Neural progenitor cell (in vitro differentiated cells): Measurements from ENCODE around the gene JPH3. TPM values are rescaled to one million over a fixed set of nuclear protein-coding genes. Genes with fewer than 3 reads are reported as not detected.

Experiments used
- DNase-seq: peaks from one replicate; pipeline ENCODE4 v3.0.0-alpha.2; 2016; ENCODE audit warnings: low spot score
- H2AFZ ChIP-seq: fragments of 200-600 bp; sonication (generic); replicated peaks from 2 replicates; pipeline ENCODE4 v1.6.1; 2016; ENCODE audit warnings: antibody characterized with exemption
- H3F3A ChIP-seq: fragments of 200-600 bp; sonication (generic); 2 replicates; pipeline ENCODE4 v1.6.1; 2016; ENCODE audit warnings: antibody characterized with exemption, low read depth
- H3K27ac ChIP-seq: fragments of 200-600 bp; sonication (generic); 2 replicates; pipeline ENCODE4 v1.5.1; 2016; ENCODE audit warnings: mild to moderate bottlenecking
- H3K27me3 ChIP-seq: fragments of 200-600 bp; sonication (generic); 2 replicates; pipeline ENCODE4 v1.6.1; 2016; ENCODE audit warnings: mild to moderate bottlenecking, moderate library complexity
- H3K36me3 ChIP-seq: fragments of 200-600 bp; sonication (generic); 2 replicates; pipeline ENCODE4 v1.5.1; 2016
- H3K4me1 ChIP-seq: fragments of 200-600 bp; sonication (generic); 2 replicates; pipeline ENCODE4 v1.6.1; 2016; ENCODE audit warnings: mixed run types
- H3K4me2 ChIP-seq: fragments of 200-600 bp; sonication (generic); 2 replicates; pipeline ENCODE4 v1.6.1; 2016
- H3K4me3 ChIP-seq: fragments of 200-600 bp; sonication (generic); 2 replicates; pipeline ENCODE4 v1.5.1; 2016
- H3K79me2 ChIP-seq: fragments of 200-600 bp; sonication (generic); 2 replicates; pipeline ENCODE4 v1.6.1; 2016; ENCODE audit warnings: low read depth
- H3K9ac ChIP-seq: fragments of 200-600 bp; sonication (generic); 2 replicates; pipeline ENCODE4 v1.6.1; 2016
- H3K9me3 ChIP-seq: fragments of 200-600 bp; sonication (generic); 2 replicates; pipeline ENCODE4 v1.5.1; 2016; ENCODE audit warnings: low read depth
- H4K20me1 ChIP-seq: fragments of 200-600 bp; sonication (generic); 2 replicates; pipeline ENCODE4 v1.6.1; 2016; ENCODE audit warnings: low read depth
- H3K27ac Mint-ChIP-seq: 3 replicates; pipeline ENCODE4 v1.8.0; 2021; ENCODE audit warnings: mixed read lengths
- H3K27me3 Mint-ChIP-seq: 2 replicates; pipeline ENCODE4 v1.8.0; 2022; ENCODE audit warnings: low read depth, mild to moderate bottlenecking, inconsistent platforms, moderate library complexity, mixed read lengths; ENCODE audit not compliant: insufficient read depth
- H3K36me3 Mint-ChIP-seq: 3 replicates; pipeline ENCODE4 v1.8.0; 2021; ENCODE audit warnings: mixed read lengths
- H3K4me1 Mint-ChIP-seq: 3 replicates; pipeline ENCODE4 v1.8.0; 2021; ENCODE audit warnings: mixed read lengths
- H3K4me3 Mint-ChIP-seq: 3 replicates; pipeline ENCODE4 v1.8.0; 2021; ENCODE audit warnings: mild to moderate bottlenecking, moderate library complexity, mixed read lengths
- H3K9me3 Mint-ChIP-seq: 3 replicates; pipeline ENCODE4 v1.8.0; 2020; ENCODE audit warnings: mixed read lengths
- CTCF ChIP-seq: fragments of 200-600 bp; sonication (generic); IDR thresholded peaks from 2 replicates; pipeline ENCODE4 v1.5.1; 2017; ENCODE audit warnings: antibody characterized with exemption, mild to moderate bottlenecking
- EZH2 ChIP-seq: fragments of 200-600 bp; sonication (generic); IDR thresholded peaks from 2 replicates; pipeline ENCODE4 v1.6.1; 2017; ENCODE audit warnings: antibody characterized with exemption, mild to moderate bottlenecking, moderate library complexity
- EZH2phosphoT487 ChIP-seq: fragments of 200-600 bp; sonication (generic); IDR thresholded peaks from 2 replicates; pipeline ENCODE4 v1.6.1; 2017; ENCODE audit warnings: antibody characterized with exemption
- total RNA-seq: library from RNA; depleted of rRNA; stranded (reverse); fragments of >200 nt; gene quantifications from 2 replicates; pipeline ENCODE4 v1.2.3, GENCODE V29; 2015; ENCODE audit warnings: low replicate concordance

The JPH3 gene
- total RNA-seq, 1 donor from 2014 or later: 7.1 TPM

- Mint-ChIP-seq H3K4me3 (no peak overlapping the region), H3K4me1 (no peaks in the 10 kb centered on the region), H3K27me3 (peaks cover 2% of the 10 kb centered on the region), H3K27ac (no peak overlapping the region), H3K36me3 (no peaks in the 10 kb centered on the region), H3K9me3 (no peaks in the 10 kb centered on the region)
- H3K9ac ChIP-seq: no peak overlapping the region
- no peaks in the 10 kb centered on the region for H3F3A ChIP-seq
- no peak overlapping the region for H3K4me3 ChIP-seq
- no peak overlapping the region for H3K27ac ChIP-seq
- H3K27me3 ChIP-seq: no peaks in the 10 kb centered on the region
- DNase-seq: no peak
- H2AFZ ChIP-seq: no peak overlapping the region
- no peak overlapping the region for H3K4me2 ChIP-seq
- no peaks in the 10 kb centered on the region for H3K4me1 ChIP-seq
- TF ChIP-seq CTCF (no peak), EZH2phosphoT487 (no peak), EZH2 (no peak)
- H3K79me2 ChIP-seq: no peaks in the 10 kb centered on the region
- H3K36me3 ChIP-seq: no peaks in the 10 kb centered on the region
- no peaks in the 10 kb centered on the region for H3K9me3 ChIP-seq
- H4K20me1 ChIP-seq: peaks cover 3% of the 10 kb centered on the region
Measured at GRCh38 chr16:87645802-87646201, 43.5 kb downstream of the JPH3 start.

GRCh38 chr16:87647431-87648185 is 45.3 kb downstream of the JPH3 start:
- TF ChIP-seq EZH2phosphoT487 (no peak), EZH2 (no peak), CTCF (no peak)
- Mint-ChIP-seq H3K4me1 (no peaks in the 10 kb centered on the region), H3K4me3 (no peak overlapping the region), H3K27me3 (peaks cover 2% of the 10 kb centered on the region), H3K36me3 (no peaks in the 10 kb centered on the region), H3K9me3 (no peaks in the 10 kb centered on the region), H3K27ac (no peak overlapping the region)
- no peak overlapping the region for H3K4me3 ChIP-seq
- no peak overlapping the region for H2AFZ ChIP-seq
- no peaks in the 10 kb centered on the region for H3K9me3 ChIP-seq
- H3K79me2 ChIP-seq: no peaks in the 10 kb centered on the region
- H3F3A ChIP-seq: no peaks in the 10 kb centered on the region
- H3K36me3 ChIP-seq: no peaks in the 10 kb centered on the region
- H3K4me2 ChIP-seq: no peak overlapping the region
- no peak overlapping the region for H3K9ac ChIP-seq
- DNase-seq: no peak
- H3K27me3 ChIP-seq: no peaks in the 10 kb centered on the region
- no peak overlapping the region for H3K27ac ChIP-seq
- no peaks in the 10 kb centered on the region for H3K4me1 ChIP-seq
- H4K20me1 ChIP-seq: no peaks in the 10 kb centered on the region

- Histone ChIP-seq H3K4me3 (no peak overlapping the region), H3K27me3 (no peaks in the 10 kb centered on the region), H4K20me1 (no peaks in the 10 kb centered on the region), H3K79me2 (no peaks in the 10 kb centered on the region), H3K36me3 (no peaks in the 10 kb centered on the region), H2AFZ (no peak overlapping the region), H3K4me2 (no peak overlapping the region), H3K4me1 (no peaks in the 10 kb centered on the region), H3F3A (no peaks in the 10 kb centered on the region), H3K9me3 (no peaks in the 10 kb centered on the region), H3K27ac (no peak overlapping the region), H3K9ac (no peak overlapping the region)
- no peaks in the 10 kb centered on the region for H3K9me3 Mint-ChIP-seq
- DNase-seq: no peak
- TF ChIP-seq EZH2: no peak
- TF ChIP-seq CTCF: no peak
- no peak for TF ChIP-seq EZH2phosphoT487
- H3K27me3 Mint-ChIP-seq: no peaks in the 10 kb centered on the region
- H3K4me3 Mint-ChIP-seq: no peak overlapping the region
- no peaks in the 10 kb centered on the region for H3K4me1 Mint-ChIP-seq
- no peaks in the 10 kb centered on the region for H3K36me3 Mint-ChIP-seq
- H3K27ac Mint-ChIP-seq: no peak overlapping the region
Measured at GRCh38 chr16:87648236-87648635, 45.9 kb downstream of the JPH3 start.
